LoVo (cell line): ENCODE measurements around the gene FNTB.
"Not testable (repeated sequence)": the region's sequence is repeated elsewhere in the genome, so short reads cannot be mapped to it uniquely, and the experiment has no call there.

Experiments
- DNase-seq: peaks from one replicate; pipeline ENCODE4 v3.0.0-alpha.2; 2016; ENCODE audit warnings: low spot score

The FNTB gene

GRCh38 chr14:65015391-65015790, 28.7 kb downstream of the FNTB start:
- no peak for DNase-seq

GRCh38 chr14:65016471-65016870, 29.8 kb downstream of the FNTB start:
- no peak for DNase-seq

- DNase-seq: peak; percentile 40
These were observed 33.4 kb downstream of the FNTB start for GRCh38 chr14:65019944-65020566.

- no peak for DNase-seq
These were observed 38.3 kb downstream of the FNTB start for GRCh38 chr14:65024957-65025356.

GRCh38 chr14:65025818-65026217, 39.1 kb downstream of the FNTB start:
- DNase-seq: no peak

GRCh38 chr14:65026526-65026925, 39.8 kb downstream of the FNTB start:
- DNase-seq: no peak

- no peak for DNase-seq
These were observed 40.6 kb downstream of the FNTB start for GRCh38 chr14:65027127-65027799.

GRCh38 chr14:65028937-65029336, 42.2 kb downstream of the FNTB start:
- DNase-seq: no peak

GRCh38 chr14:65031321-65031720, 44.6 kb downstream of the FNTB start:
- not testable (repeated sequence) for DNase-seq

- DNase-seq: no peak
These were observed 45.6 kb downstream of the FNTB start for GRCh38 chr14:65032319-65032718.

- no peak for DNase-seq
These were observed 46.5 kb downstream of the FNTB start for GRCh38 chr14:65033181-65033580.

GRCh38 chr14:65034021-65034420, 47.3 kb downstream of the FNTB start:
- DNase-seq: no peak

GRCh38 chr14:65035049-65035448, 48.4 kb downstream of the FNTB start:
- no peak for DNase-seq

- DNase-seq: no peak
These were observed 52.3 kb downstream of the FNTB start for GRCh38 chr14:65038966-65039365.

GRCh38 chr14:65040666-65041433, 54.2 kb downstream of the FNTB start:
- DNase-seq: no peak

- no peak for DNase-seq
These were observed 54.8 kb downstream of the FNTB start for GRCh38 chr14:65041434-65041915.

- DNase-seq: no peak
These were observed 55.6 kb downstream of the FNTB start for GRCh38 chr14:65042296-65042695.

GRCh38 chr14:65042731-65043372, 56.2 kb downstream of the FNTB start:
- DNase-seq: no peak

GRCh38 chr14:65043893-65044595, 57.3 kb downstream of the FNTB start:
- DNase-seq: no peak

- DNase-seq: no peak
These were observed 57.9 kb downstream of the FNTB start for GRCh38 chr14:65044596-65044959.

GRCh38 chr14:65045006-65045405, 58.3 kb downstream of the FNTB start:
- DNase-seq: no peak

GRCh38 chr14:65045709-65046108, 59.0 kb downstream of the FNTB start:
- DNase-seq: no peak
